Activated CD8-positive, alpha-beta memory T cell treated with anti-CD3 and anti-CD28 coated beads, Interleukin-2, amount 50 U/mL, for 1 hour (primary cell): ENCODE measurements around the gene ARFIP1.
A peak's percentile ranks its signal among the peaks of the same experiment; 100 is the strongest.
"Not testable (repeated sequence)": the region's sequence is repeated elsewhere in the genome, so short reads cannot be mapped to it uniquely, and the experiment has no call there.

Experiments
- DNase-seq: peaks from one replicate; pipeline ENCODE4 v3.0.0-alpha.2; 2020; ENCODE audit errors: extremely low read depth

The ARFIP1 gene, protein sequence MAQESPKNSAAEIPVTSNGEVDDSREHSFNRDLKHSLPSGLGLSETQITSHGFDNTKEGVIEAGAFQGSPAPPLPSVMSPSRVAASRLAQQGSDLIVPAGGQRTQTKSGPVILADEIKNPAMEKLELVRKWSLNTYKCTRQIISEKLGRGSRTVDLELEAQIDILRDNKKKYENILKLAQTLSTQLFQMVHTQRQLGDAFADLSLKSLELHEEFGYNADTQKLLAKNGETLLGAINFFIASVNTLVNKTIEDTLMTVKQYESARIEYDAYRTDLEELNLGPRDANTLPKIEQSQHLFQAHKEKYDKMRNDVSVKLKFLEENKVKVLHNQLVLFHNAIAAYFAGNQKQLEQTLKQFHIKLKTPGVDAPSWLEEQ

DNA sequence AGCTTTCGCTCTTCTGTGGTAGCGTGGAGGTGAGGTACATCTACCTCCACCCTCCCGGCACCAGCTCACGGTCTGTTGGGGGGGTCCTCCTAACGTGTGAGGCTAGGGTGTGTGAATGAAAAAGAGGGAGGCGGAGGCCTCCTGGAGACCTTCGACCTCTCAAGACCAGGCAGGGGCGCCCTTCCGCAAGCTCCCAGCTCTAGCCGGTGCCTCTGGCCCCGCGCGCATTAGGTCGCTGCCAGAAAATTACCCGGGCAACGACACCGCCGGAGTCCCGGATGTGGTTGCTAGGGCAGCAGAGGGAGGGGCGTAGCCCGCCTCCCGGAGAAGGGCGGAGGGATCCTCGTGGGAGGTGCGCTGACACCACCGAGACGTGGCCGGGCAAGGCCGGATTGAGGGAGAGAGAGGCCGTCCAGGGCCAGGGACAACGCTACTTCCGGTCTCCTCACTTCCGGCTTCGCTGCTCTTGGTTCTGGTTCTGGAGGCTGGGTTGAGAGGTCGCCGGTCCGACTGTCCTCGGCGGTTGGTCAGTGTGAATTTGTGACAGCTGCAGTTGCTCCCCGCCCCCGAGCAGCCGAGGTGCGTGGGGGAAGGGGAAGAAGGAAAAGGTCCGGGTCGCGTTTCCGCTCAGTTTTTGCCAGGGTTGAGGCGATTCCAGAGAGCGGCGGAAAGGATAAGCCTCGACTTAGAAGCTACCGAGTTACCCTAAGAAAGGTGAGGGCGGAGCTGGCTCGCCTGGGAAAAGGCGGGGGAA is at the start of gene ARFIP1, which contains the start of gene TIGD4:
ARFIP1 (plus strand) TSS at position 442 of the 754 bp plus-strand sequence. CDS start 49,680 bp downstream, outside the sequence.
TIGD4 (minus strand) TSS at position 218 of the 754 bp plus-strand sequence. CDS start 8,726 bp downstream, outside the sequence.
- peak; percentile 63 for DNase-seq

DNA sequence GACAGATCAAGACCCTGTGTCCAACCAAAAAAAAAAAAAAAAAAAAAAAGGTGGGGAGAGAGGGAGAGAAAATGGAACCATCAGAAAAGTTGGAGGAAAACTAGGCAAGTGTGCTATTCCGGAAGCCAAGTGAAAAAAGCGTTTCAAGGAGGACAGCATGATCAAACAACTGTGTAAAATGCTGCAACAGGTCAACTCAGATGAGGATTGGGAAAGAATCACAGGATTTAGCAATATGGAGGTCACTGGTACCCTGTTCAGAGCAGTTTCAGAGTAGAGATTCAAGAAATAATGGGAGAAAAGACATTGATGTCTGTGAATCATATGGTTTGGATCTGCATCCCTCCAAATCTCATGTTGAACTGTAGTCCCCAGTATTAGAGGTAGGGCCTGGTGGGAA is 47.8 kb upstream of the ARFIP1 start:
- DNase-seq = no peak

- no peak for DNase-seq
These were observed 45.6 kb upstream of the ARFIP1 start for GRCh38 chr4:152734015-152734698.

- DNase-seq = no peak
These were observed 45.1 kb upstream of the ARFIP1 start for GRCh38 chr4:152734699-152735050.

DNA sequence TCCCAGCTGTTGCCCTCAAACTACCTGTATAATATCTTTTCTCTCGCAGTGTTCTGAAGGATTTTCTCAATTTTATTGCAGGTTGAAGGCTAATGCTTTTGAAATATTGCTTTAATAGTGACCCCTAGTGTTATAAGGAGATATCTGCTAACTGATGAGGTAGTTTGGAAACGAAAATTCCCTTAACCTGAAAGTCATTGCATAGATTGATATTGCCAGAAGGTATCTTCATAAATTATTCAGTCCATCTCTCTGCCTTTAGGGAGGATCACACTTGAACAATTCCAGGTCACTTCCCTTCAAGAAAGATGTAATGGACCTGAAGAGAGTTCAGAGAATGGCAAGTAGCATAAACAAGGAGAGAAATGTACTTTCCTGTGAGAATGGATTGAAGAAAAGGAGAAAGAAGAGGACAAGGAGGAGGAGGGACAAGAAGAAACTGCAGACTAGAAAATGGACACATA is 44.3 kb upstream of the ARFIP1 start:
- no peak for DNase-seq

- DNase-seq = no peak
These were observed 43.8 kb upstream of the ARFIP1 start for GRCh38 chr4:152735906-152736305.

DNA sequence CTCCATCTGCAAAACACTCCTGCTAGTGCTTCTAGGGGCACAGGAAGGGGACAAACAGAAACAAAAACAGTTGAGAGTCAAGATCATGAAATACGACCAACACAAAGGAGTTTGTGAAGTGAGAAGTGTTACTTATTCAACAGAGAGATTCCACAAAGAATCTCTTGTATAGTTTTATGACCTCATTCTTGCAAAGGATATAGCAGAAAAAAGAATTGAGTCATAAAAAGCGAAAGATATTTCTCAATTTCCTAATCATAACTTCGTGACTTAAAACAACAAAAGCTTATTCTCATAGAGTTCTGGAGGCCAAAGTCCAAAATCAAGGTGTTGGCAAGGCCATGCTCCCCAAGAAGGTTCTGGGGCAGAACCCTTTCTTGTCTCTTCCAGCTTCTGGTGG is 40.9 kb upstream of the ARFIP1 start:
- no peak for DNase-seq

DNA sequence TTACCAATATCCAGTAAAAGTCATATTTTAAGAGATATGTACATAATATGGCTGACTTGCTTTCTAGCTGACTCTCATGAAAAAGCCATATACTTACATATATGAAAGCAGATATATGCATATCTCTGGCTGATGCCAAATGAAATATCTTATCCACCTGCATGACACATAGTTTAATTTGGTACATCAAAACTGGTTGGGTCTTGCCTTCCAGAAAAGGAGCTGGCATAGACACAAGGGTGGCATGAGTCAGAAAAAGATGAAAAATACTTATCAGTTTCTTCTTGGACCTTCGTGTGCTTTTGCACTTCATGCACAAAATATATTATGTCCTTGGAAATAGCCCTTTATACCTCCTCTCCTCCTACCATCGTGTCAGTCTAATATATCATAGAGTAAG is 32.3 kb upstream of the ARFIP1 start:
- DNase-seq = no peak

- DNase-seq = no peak
These were observed 31.1 kb upstream of the ARFIP1 start for GRCh38 chr4:152748619-152749018.

DNA sequence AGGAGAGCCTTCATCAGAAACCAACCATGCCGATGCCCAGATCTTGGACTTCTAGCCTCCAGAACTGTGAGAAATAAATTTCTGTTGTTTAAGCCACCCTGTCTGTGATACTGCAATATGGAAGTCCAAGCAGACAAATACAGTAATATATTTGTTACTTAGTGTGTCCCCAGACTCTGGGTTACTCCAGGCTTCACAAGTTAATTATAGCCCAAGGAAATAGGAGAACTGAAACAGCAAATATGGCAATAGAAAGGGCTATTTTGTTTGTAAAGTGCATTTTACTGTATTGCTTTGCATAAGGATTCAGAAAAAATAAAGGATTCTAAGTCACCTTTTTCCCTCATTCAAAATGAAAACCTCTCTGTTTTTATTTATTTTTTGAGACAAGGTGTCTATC is 16.0 kb upstream of the ARFIP1 start:
- no peak for DNase-seq

GRCh38 chr4:152765069-152765737 is 14.6 kb upstream of the ARFIP1 start:
- DNase-seq = not testable (repeated sequence)

GRCh38 chr4:152771741-152772533 is 7.8 kb upstream of the ARFIP1 start:
- no peak for DNase-seq

- no peak for DNase-seq
These were observed 6.4 kb upstream of the ARFIP1 start for GRCh38 chr4:152773339-152773738.

GRCh38 chr4:152773953-152774352 is 5.8 kb upstream of the ARFIP1 start:
- no peak for DNase-seq

- no peak for DNase-seq
These were observed 3.4 kb upstream of the ARFIP1 start for GRCh38 chr4:152776352-152776751.

GRCh38 chr4:152777488-152777887 is 2.3 kb upstream of the ARFIP1 start:
- no peak for DNase-seq

DNA sequence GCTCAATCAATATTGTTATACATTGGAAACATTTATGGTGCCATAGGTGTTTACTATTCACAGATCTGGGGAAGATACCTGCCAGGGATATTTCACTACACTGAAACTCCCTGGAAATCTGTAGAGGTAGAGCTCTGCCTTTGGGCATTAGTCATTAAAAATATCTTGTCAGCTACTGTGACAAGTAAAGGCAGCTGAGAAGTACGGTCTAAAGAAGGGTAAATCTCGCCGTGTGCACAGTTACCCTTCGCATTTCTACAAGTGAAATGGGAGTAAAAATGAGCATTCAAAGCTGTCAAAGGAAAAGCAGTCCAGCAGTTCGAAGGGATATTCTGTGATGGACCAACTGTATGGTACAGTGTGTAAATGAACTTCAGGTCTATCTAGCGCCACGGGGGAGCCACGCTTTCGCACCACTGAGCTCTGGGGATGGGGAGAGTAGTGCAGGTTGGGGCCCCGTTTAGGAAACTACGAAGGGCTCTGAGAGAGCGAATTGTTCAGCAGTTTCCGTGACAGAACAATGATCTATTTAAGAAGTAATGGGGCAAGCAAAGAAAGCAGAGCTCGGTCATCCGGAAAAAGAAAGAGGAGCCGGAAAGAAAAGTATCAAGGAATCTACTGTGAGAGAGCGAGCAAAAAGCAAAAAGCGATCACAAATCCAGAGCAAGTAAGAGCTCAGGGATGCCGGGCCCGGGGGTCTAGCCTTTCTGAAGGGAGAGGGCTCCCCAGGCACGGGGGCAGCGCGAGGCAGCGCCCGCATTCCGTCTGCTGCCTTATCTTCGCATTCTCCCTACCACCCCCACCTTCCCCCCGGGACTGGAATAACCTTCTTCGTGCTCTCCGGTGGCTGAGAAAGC is 870 bp upstream of the ARFIP1 start:
- DNase-seq = peak; percentile 1

DNA sequence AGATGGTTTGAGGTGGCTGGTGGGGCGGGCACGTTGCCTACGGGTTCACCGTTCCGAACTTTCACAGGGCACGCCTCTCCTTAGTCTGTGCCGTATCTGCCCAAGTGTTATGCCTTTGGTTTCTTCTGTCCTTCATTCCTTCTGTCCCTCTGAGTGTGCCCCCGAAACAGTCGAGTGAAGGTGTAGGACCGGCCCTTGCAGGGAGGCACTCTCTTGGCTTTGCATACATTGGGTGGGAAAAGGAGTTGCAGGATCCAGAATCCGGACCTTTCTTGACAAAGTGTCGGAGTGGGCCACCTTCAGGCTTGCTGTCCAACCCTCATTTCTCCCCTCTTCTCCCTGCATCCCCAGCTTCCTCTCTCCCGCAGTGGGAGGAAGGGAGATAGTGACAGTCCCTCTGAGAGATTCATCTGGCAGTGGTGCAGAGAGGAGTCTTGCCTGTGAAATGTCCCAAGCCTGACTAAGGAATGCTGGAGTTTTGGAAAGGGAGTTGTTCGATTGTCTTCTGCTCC is 569 bp downstream of the ARFIP1 start:
- peak; percentile 25 for DNase-seq

GRCh38 chr4:152784490-152785350 is 5.0 kb downstream of the ARFIP1 start:
- no peak for DNase-seq
